Activated naive CD8-positive, alpha-beta T cell treated with anti-CD3 and anti-CD28 coated beads, Interleukin-2, amount 10 ng/mL, durations not matched to agents 7 days and 5 days (primary cell): ENCODE data around the gene PPP1R11. TPM values are rescaled to one million over a fixed set of nuclear protein-coding genes. Genes with fewer than 3 reads are reported as not detected.
"Not testable (repeated sequence)": the region's sequence is repeated elsewhere in the genome, so short reads cannot be mapped to it uniquely, and the experiment has no call there.

Source experiments
- ATAC-seq: fragments of 150-1000 bp; cut with Tn5 transposase; one replicate; pipeline ENCODE4 v1.10.0; 2021; ENCODE audit warnings: low read depth, moderate library complexity
- POLR2A ChIA-PET: fragments of 350-600 bp; sonication (Branson Sonifier 250); formaldehyde crosslinking; loops from one replicate; lab custom pipeline; 2021; ENCODE audit warnings: antibody characterized with exemption; lab: Charles Lee
- DNase-seq: peaks from one replicate; pipeline ENCODE4 v3.0.0; 2021
- H3K27ac Mint-ChIP-seq: one replicate; pipeline ENCODE4 v1.8.0; 2022; ENCODE audit warnings: mild to moderate bottlenecking, mixed read lengths
- H3K27me3 Mint-ChIP-seq: one replicate; pipeline ENCODE4 v1.8.0; 2022; ENCODE audit warnings: mild to moderate bottlenecking, moderate library complexity, mixed read lengths
- H3K36me3 Mint-ChIP-seq: one replicate; pipeline ENCODE4 v1.8.0; 2021; ENCODE audit warnings: mild to moderate bottlenecking, mixed read lengths
- H3K4me1 Mint-ChIP-seq: one replicate; pipeline ENCODE4 v1.8.0; 2021; ENCODE audit warnings: mixed read lengths
- H3K4me3 Mint-ChIP-seq: one replicate; pipeline ENCODE4 v1.8.0; 2022; ENCODE audit warnings: mild to moderate bottlenecking, moderate library complexity, mixed read lengths
- H3K9me3 Mint-ChIP-seq: one replicate; pipeline ENCODE4 v1.8.0; 2021; ENCODE audit warnings: mixed read lengths
- total RNA-seq, 2 experiments: library from RNA; stranded (reverse); gene quantifications; one replicate each; pipeline ENCODE4 v1.2.3, GENCODE V29; 2021

Gene PPP1R11
- total RNA-seq, 2 experiments from 2014 or later = 52.5 to 53.8 TPM

DNA sequence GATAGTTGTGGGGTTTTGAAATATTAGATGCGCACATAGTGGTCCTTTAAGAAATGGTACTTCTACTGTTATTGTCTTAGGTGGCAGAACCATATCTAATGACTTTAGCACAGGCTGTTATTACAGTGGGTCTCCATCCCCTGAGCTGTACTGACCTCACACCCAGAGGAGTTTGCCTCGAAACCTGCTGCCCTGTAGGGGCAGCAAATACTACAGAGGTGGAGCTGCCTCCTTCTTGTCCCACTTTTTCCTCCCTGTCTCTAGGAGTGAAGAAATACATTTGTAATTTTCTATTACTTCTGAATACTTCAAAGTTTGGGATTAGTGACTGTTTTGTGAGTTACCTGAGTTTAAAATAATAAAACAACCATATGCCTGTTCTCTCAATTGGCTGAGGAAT lies 37.7 kb downstream of the PPP1R11 start:
- POLR2A ChIA-PET = no interaction called here
- H3K9me3 Mint-ChIP-seq = no peaks in the 10 kb centered on the region
- DNase-seq = no peak
- no peak overlapping the region for H3K4me3 Mint-ChIP-seq
- ATAC-seq = no peak
- H3K27ac Mint-ChIP-seq = no peak overlapping the region
- H3K4me1 Mint-ChIP-seq = peaks cover 39% of the 10 kb centered on the region
- H3K27me3 Mint-ChIP-seq = peaks cover 62% of the 10 kb centered on the region
- no peaks in the 10 kb centered on the region for H3K36me3 Mint-ChIP-seq

DNA sequence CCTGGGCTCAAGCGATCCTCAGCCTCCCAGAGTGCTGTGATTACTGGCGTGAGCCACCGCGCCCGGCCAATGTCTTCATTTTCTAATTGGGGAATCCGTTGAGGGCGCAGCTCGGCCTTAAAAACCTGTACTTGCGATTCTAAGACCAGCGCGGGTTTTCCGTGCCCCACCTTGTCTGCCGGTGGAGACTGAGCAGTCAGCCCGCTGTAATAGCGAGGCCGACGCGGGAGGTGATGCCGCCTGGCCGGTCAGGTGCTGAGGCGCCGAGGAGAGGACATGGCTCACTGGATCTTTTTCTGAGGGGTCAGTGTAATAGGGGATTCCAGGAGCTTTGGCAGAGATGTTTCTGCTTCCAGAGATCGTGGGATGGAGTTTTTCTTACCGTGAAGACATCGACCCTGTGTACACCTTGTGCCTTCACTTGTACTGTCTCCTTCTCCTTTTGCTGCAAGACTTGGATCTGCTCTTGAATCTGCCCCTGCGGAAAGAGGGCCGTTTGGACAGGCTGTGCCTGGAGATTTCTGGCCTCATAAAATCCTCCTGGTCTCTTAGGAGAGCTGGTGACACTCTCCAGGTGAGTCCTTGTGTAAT lies 44.4 kb downstream of the PPP1R11 start:
- H3K27ac Mint-ChIP-seq = no peak overlapping the region
- H3K4me3 Mint-ChIP-seq = no peak overlapping the region
- peaks cover 15% of the 10 kb centered on the region for H3K4me1 Mint-ChIP-seq
- no peak for DNase-seq
- H3K27me3 Mint-ChIP-seq = peaks cover 64% of the 10 kb centered on the region
- peaks cover 1% of the 10 kb centered on the region for H3K36me3 Mint-ChIP-seq
- POLR2A ChIA-PET = no interaction called here
- no peak for ATAC-seq
- H3K9me3 Mint-ChIP-seq = no peaks in the 10 kb centered on the region

DNA sequence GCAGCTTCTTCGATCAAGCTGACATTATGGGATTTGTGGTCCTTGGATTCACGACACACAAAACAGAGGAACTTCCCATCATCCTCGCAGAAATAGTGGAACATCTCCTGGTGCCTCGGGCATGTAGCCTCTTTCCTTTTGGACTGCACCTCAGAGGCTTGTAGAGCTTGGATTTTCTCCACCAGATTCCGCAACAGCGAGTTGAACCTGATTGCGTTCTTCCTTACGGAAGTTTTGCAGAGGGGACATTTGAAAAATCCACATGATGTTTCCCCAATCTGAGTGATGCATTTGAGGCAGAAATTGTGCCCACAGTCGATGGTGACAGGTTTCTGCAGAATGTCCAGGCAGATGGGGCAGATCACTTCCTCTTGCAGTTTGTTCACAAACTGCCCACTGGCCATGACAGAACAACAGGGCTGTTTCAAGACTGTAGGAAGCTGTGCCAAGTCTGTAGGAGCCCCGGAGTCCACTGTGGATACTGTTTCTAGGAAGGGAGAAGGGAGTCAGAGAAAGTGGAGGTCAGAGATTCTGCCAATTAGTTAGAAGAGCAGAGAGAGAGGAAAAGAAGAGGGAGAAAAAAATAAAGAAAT lies 45.5 kb downstream of the PPP1R11 start:
- Mint-ChIP-seq H3K27me3 (peaks cover 59% of the 10 kb centered on the region), H3K9me3 (no peaks in the 10 kb centered on the region), H3K4me1 (peaks cover 15% of the 10 kb centered on the region)

DNA sequence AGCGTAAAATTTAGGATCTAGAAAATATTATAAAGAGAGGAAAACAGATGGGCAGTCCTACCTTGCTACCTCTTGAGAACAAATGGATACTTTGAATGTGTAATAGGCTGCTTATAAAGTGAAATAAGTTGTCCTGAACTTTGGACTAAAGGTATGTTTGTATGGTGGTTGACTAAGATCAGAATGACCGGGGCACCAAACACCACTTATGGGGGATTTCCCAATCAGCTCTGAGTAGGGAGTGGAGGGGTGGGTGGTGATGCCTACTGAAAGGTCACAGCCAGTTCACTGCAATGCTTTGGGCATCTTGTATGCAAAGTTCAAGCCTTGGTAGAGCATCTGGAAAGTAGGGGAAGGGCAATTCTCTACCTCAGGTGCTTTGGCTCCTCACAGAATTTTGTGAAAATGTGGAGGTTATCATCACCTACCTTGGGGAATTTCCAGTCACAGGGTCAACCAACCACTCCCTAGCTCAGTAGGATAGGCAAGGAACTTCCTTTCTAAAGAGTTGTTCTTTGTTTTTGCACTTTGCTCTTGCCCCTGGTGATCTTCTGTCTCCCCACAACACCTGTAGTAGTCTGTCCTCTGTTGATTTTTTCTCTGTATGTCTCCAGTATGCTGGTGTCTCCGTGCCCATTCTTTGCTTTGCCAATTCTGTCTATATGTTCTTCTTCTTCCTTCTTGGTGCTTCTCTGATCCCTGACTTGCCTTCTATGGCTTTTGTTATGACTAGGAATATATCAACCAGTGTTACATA lies 46.2 kb downstream of the PPP1R11 start, which contains the start of gene TRIM31:
Gene TRIM31, minus strand, starts transcription at position 88 of the 757 bp plus-strand sequence. CDS start 285 bp downstream, outside the sequence.
- H3K4me1 Mint-ChIP-seq = peaks cover 10% of the 10 kb centered on the region
- DNase-seq = no peak
- ATAC-seq = no peak
- H3K27ac Mint-ChIP-seq = no peak within 1 kb of the TSS
- POLR2A ChIA-PET = no interaction called here
- H3K27me3 Mint-ChIP-seq = peaks cover 56% of the 10 kb centered on the region
- no peak within 1 kb of the TSS for H3K4me3 Mint-ChIP-seq
- H3K36me3 Mint-ChIP-seq = peaks cover 1% of the 10 kb centered on the region
- no peaks in the 10 kb centered on the region for H3K9me3 Mint-ChIP-seq

More for the DNA sequence above, 45.5 kb downstream of the PPP1R11 start:
- no peak for DNase-seq
- Mint-ChIP-seq H3K4me3 (no peak overlapping the region), H3K27ac (no peak overlapping the region), H3K36me3 (peaks cover 1% of the 10 kb centered on the region)
- no peak for ATAC-seq
- POLR2A ChIA-PET = no interaction called here

DNA sequence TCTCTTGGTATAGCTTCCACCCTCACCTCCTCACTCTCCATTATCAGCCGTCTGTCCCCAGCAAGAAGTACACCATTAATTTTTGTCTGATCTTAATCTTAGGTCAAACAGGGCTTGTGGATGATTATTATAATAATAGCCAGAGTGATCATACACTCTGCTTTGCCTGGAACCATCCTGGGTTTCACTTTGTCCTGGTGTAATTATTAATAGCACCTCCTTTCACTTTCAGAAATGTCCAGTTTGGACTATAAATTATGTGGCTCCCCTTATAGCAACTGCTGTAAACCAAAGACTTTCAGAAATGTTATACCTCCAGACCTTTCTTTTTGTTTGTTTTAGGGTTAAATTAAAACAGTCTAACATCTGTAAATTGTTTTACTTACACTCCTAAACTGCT lies 46.8 kb downstream of the PPP1R11 start:
- DNase-seq = no peak
- H3K4me1 Mint-ChIP-seq = peaks cover 6% of the 10 kb centered on the region
- no peak for ATAC-seq
- H3K27ac Mint-ChIP-seq = no peak overlapping the region
- H3K4me3 Mint-ChIP-seq = no peak overlapping the region
- peaks cover 1% of the 10 kb centered on the region for H3K36me3 Mint-ChIP-seq
- no peaks in the 10 kb centered on the region for H3K9me3 Mint-ChIP-seq
- POLR2A ChIA-PET = no interaction called here
- H3K27me3 Mint-ChIP-seq = peaks cover 50% of the 10 kb centered on the region

DNA sequence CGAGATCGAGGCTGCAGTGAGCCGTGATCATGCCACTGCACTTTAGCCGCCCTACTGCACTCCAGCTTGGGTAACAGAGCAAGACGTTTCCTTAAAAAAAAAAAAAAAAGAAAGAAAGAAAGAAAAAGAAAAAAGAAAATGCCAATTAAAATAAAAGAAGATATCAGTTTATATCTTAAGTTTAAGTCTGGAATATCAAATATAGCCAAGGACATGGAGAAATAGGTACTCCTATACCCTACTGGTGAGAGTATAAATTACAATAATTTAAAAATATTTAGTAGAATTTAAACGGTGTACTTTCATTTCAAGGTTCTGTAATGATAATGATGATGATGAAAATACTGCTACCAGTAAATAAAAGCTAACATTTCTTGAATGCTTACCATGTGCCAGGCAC lies 49.7 kb downstream of the PPP1R11 start:
- DNase-seq (no peak), ATAC-seq (no peak)
- H3K9me3 Mint-ChIP-seq = no peaks in the 10 kb centered on the region
- peaks cover 4% of the 10 kb centered on the region for H3K4me1 Mint-ChIP-seq
- no peak overlapping the region for H3K27ac Mint-ChIP-seq
- H3K36me3 Mint-ChIP-seq = no peaks in the 10 kb centered on the region
- POLR2A ChIA-PET = no interaction called here
- peaks cover 46% of the 10 kb centered on the region for H3K27me3 Mint-ChIP-seq
- no peak overlapping the region for H3K4me3 Mint-ChIP-seq

DNA sequence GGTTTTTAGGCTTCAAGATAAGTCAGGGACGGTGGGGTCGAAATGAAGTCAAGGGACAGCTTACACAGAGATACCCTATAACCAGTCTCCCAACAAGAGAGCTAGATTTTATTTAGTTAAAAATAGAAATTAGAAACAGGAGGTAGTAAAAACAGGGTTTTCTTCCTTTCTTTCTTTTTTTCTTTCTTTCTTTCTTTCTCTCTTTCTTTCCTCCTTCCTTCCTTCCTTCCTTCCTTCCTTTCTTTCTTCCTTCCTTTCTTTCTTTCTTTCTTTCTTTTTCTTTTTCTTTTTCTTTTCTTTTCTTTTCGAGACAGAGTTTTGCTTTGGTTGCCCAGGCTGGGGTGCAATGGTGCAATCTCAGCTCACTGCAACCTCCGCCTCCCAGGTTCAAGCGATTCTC lies 51.7 kb downstream of the PPP1R11 start:
- DNase-seq, ATAC-seq, H3K27ac Mint-ChIP-seq, H3K4me3 Mint-ChIP-seq, H3K4me1 Mint-ChIP-seq, H3K36me3 Mint-ChIP-seq, POLR2A ChIA-PET, H3K9me3 Mint-ChIP-seq: not testable (repeated sequence)
- H3K27me3 Mint-ChIP-seq = peaks cover 46% of the 10 kb centered on the region

Other genes starting within 250 kb of the PPP1R11 start
- gene HLA-G, start 239.4 kb upstream of the PPP1R11 start, total RNA-seq = 1 to 10 TPM; 1.6 to 2.0 TPM
- 1,000 to 10,000 TPM; 2,013 to 2,035 TPM for gene HLA-A, start 124.7 kb upstream of the PPP1R11 start, total RNA-seq
- 10 to 100 TPM; 55.5 to 55.6 TPM for gene POLR1H, start 5.9 kb upstream of the PPP1R11 start, total RNA-seq
- gene RNF39, start 8.6 kb downstream of the PPP1R11 start, total RNA-seq = not detected
- not detected for gene TRIM31, start 45.9 kb downstream of the PPP1R11 start, total RNA-seq
- not detected for gene TRIM40, start 68.9 kb downstream of the PPP1R11 start, total RNA-seq
- not detected for gene TRIM10, start 94.0 kb downstream of the PPP1R11 start, total RNA-seq
- gene TRIM15, start 96.3 kb downstream of the PPP1R11 start, total RNA-seq = not detected
- gene TRIM26, start 146.2 kb downstream of the PPP1R11 start, total RNA-seq = 10 to 100 TPM; 75.5 to 79.3 TPM